ENCODE measurements around the gene PCDHB4.
"Not testable (repeated sequence)": the region's sequence is repeated elsewhere in the genome, so short reads cannot be mapped to it uniquely, and the experiment has no call there.

Gene PCDHB4

DNA sequence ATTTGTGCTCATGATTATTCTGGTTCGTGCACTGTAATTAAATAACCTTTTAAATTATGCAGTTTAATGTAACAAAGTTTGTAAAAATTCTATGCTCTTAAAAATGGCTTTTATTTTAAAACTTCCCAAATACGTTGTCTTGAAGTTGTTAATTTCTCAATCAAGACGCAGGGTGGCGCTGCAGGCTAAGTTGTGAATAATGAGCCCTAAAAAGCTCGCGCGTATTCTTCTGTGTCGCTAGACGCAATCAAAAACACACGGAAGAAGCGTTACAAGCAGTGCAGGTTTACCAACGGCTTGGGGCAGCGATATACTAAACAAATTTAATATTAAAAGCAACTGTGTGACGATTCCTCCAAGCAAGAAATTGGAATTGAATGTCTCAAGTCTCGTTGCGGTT lies at the start of gene PCDHB4:
Gene PCDHB4, plus strand, starts transcription at position 256 of the 400 bp plus-strand sequence. CDS start 181 bp downstream, outside the sequence.
- no peaks in the 10 kb centered on the region for H3K36me3 ChIP-seq (replicated peaks)
- DNase-seq (ENCODE audit: low spot score in 2 of 2), result no peak
- H3K9me3 ChIP-seq, result no peaks in the 10 kb centered on the region
- in situ Hi-C loops (cut with MboI; ENCODE audit: low sequenced_read_pairs), result no loop called here
- no peaks in the 10 kb centered on the region for H3K4me1 ChIP-seq
- H3K4me3 ChIP-seq, result no peak within 1 kb of the TSS
- H3K27me3 ChIP-seq (ENCODE audit: low read depth), result peaks cover 7% of the 10 kb centered on the region

DNA sequence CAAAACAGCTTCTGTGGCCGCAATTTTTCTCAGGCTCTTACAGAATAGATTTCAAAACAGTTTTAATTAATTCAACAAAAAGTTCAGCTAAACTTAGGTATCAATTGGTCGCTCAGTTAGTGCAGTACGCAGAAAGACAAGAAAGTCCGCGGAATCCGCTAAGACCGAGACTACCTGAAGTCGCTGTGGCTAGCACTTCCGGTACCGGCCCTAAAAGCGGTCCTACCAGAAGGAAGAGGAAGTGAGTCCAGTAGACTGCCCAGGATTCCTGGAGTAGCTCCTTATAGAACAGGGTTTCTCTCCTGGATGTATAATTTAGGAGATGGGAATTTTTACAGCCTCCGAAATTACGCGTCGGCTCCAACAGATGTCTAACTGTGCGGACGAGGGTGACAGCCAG lies 43.8 kb upstream of the PCDHB4 start:
- in situ Hi-C loops (cut with MboI; ENCODE audit: low sequenced_read_pairs), result no loop called here
- Histone ChIP-seq H3K9me3 (no peaks in the 10 kb centered on the region), H3K4me3 (no peak overlapping the region), H3K36me3 (replicated peaks) (no peaks in the 10 kb centered on the region), H3K27me3 (ENCODE audit: low read depth) (no peaks in the 10 kb centered on the region; the same call in 1 of the 2 replicates), H3K4me1 (no peaks in the 10 kb centered on the region)
- no peak for DNase-seq (ENCODE audit: low spot score in 2 of 2)

DNA sequence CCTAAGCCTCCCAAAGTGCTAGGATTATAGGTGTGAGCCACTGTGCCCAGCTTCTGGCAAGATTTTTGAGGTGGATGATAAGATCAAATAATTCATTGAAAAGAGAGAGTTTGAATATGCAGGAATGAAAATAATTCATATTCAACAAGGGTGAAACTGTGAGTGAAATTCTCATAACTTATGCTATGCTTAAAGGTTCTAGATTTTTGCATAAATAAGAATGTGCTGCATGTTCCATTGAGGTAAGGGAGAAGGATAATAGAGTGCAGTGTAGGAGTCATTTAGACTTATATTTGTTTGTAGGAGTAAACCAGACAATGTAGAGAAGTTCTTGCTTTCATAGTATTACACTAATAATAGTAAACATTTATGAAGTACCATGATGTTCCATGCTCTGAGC lies 39.4 kb upstream of the PCDHB4 start:
- in situ Hi-C loops (cut with MboI; ENCODE audit: low sequenced_read_pairs), result no loop called here
- no peak for DNase-seq (ENCODE audit: low spot score in 2 of 2)
- Histone ChIP-seq H3K4me3 (no peak overlapping the region), H3K36me3 (replicated peaks) (no peaks in the 10 kb centered on the region), H3K4me1 (no peaks in the 10 kb centered on the region), H3K27me3 (ENCODE audit: low read depth) (no peaks in the 10 kb centered on the region; the same call in none of the 2 replicates), H3K9me3 (no peaks in the 10 kb centered on the region)

DNA sequence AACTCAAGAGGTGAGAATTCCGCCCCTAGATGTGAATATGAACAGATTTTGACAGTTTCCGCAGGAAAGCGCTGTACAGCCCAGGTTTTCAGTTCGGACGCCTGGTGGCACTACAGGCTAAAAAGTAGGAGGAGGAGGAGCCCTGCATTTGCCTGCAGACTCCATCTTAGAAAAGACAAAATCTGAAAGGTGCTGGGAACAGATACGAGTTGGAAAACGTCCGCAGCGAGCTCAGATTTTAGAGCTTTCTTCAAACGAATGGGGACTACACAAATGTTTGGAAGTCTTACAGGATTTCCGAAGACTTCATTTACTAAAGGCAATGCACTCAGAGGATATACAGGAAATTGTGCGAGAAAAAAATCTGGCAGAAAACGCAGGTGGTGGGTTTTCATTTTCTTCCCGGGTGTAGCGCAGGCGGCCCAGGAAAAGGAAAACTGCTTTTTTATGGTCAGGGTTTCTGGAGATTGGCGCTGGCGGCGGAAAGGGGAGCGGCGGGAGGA lies 37.1 kb upstream of the PCDHB4 start:
- no peaks in the 10 kb centered on the region for H3K4me1 ChIP-seq
- no peak overlapping the region for H3K4me3 ChIP-seq
- in situ Hi-C loops (cut with MboI; ENCODE audit: low sequenced_read_pairs), result no loop called here
- no peaks in the 10 kb centered on the region for H3K36me3 ChIP-seq (replicated peaks)
- peaks cover 3% of the 10 kb centered on the region for H3K27me3 ChIP-seq (ENCODE audit: low read depth)
- H3K9me3 ChIP-seq, result no peaks in the 10 kb centered on the region
- peak in 1 of 2 experiments; percentile 41 for DNase-seq (ENCODE audit: low spot score in 2 of 2)

DNA sequence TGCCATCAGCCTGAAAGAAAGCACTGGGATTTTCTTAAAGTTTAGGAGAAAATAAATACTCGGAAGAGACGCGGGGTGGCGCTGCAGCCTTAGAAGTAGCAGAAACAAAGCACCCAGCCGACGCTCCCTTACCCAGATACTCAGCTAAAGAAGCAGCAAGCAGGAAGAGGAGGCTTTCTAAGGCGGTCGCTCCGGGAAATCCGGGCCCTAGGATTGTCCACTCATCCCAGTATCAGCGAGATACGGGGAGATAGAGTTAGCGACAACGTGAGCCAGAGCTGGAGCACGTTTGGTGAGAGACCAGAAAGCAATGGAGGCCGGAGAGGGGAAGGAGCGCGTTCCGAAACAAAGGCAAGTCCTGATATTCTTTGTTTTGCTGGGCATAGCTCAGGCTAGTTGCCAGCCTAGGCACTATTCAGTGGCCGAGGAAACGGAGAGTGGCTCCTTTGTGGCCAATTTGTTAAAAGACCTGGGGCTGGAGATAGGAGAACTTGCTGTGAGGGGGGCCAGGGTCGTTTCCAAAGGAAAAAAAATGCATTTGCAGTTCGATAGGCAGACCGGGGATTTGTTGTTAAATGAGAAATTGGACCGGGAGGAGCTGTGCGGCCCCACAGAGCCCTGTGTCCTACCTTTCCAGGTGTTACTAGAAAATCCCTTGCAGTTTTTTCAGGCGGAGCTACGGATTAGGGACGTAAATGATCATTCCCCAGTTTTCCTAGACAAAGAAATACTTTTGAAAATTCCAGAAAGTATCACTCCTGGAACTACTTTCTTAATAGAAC lies 26.9 kb upstream of the PCDHB4 start, which contains the start of gene PCDHB2:
Gene PCDHB2, plus strand, starts transcription at position 135 of the 782 bp plus-strand sequence. Its CDS starts 176 bp downstream, at position 311.
- no peaks in the 10 kb centered on the region for H3K4me1 ChIP-seq
- H3K36me3 ChIP-seq (replicated peaks), result no peaks in the 10 kb centered on the region
- DNase-seq (ENCODE audit: low spot score in 2 of 2), result peak; percentile 29 to 56
- in situ Hi-C loops (cut with MboI; ENCODE audit: low sequenced_read_pairs), result no loop called here
- H3K27me3 ChIP-seq (ENCODE audit: low read depth), result peaks cover 5% of the 10 kb centered on the region; the same call in 1 of the 2 replicates
- H3K9me3 ChIP-seq, result no peaks in the 10 kb centered on the region
- H3K4me3 ChIP-seq, result peak within 1 kb of the TSS; percentile 18

DNA sequence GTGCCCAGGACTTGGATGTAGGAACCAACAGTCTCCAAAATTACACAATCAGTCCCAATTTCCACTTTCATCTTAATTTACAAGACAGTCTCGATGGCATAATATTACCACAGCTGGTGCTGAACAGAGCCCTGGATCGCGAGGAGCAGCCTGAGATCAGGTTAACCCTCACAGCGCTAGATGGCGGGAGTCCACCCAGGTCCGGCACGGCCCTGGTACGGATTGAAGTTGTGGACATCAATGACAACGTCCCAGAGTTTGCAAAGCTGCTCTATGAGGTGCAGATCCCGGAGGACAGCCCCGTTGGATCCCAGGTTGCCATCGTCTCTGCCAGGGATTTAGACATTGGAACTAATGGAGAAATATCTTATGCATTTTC lies 26.4 kb upstream of the PCDHB4 start:
- Histone ChIP-seq H3K4me1 (no peaks in the 10 kb centered on the region), H3K27me3 (ENCODE audit: low read depth) (peaks cover 5% of the 10 kb centered on the region; the same call in 1 of the 2 replicates), H3K36me3 (replicated peaks) (no peaks in the 10 kb centered on the region), H3K9me3 (no peaks in the 10 kb centered on the region), H3K4me3 (no peak overlapping the region)
- in situ Hi-C loops (cut with MboI; ENCODE audit: low sequenced_read_pairs), result no loop called here
- DNase-seq (ENCODE audit: low spot score in 2 of 2), result no peak

DNA sequence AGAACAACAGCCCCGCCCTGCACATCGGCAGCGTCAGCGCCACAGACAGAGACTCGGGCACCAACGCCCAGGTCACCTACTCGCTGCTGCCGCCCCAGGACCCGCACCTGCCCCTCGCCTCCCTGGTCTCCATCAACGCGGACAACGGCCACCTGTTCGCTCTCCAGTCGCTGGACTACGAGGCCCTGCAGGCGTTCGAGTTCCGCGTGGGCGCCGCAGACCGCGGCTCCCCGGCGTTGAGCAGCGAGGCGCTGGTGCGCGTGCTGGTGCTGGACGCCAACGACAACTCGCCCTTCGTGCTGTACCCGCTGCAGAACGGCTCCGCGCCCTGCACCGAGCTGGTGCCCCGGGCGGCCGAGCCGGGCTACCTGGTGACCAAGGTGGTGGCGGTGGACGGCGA lies 25.4 kb upstream of the PCDHB4 start:
- H3K36me3 ChIP-seq (replicated peaks); H3K4me1 ChIP-seq; H3K4me3 ChIP-seq; DNase-seq (ENCODE audit: low spot score in 2 of 2); H3K9me3 ChIP-seq; in situ Hi-C loops (cut with MboI; ENCODE audit: low sequenced_read_pairs); H3K27me3 ChIP-seq (ENCODE audit: low read depth): not testable (repeated sequence)

DNA sequence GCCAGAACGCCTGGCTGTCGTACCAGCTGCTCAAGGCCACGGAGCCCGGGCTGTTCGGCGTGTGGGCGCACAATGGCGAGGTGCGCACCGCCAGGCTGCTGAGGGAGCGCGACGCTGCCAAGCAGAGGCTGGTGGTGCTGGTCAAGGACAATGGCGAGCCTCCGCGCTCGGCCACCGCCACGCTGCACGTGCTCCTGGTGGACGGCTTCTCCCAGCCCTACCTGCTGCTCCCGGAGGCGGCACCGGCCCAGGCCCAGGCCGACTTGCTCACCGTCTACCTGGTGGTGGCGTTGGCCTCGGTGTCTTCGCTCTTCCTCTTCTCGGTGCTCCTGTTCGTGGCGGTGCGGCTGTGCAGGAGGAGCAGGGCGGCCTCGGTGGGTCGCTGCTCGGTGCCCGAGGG lies 25.0 kb upstream of the PCDHB4 start:
- in situ Hi-C loops (cut with MboI; ENCODE audit: low sequenced_read_pairs); H3K27me3 ChIP-seq (ENCODE audit: low read depth); H3K9me3 ChIP-seq; H3K36me3 ChIP-seq (replicated peaks); H3K4me1 ChIP-seq; DNase-seq (ENCODE audit: low spot score in 2 of 2); H3K4me3 ChIP-seq: not testable (repeated sequence)

DNA sequence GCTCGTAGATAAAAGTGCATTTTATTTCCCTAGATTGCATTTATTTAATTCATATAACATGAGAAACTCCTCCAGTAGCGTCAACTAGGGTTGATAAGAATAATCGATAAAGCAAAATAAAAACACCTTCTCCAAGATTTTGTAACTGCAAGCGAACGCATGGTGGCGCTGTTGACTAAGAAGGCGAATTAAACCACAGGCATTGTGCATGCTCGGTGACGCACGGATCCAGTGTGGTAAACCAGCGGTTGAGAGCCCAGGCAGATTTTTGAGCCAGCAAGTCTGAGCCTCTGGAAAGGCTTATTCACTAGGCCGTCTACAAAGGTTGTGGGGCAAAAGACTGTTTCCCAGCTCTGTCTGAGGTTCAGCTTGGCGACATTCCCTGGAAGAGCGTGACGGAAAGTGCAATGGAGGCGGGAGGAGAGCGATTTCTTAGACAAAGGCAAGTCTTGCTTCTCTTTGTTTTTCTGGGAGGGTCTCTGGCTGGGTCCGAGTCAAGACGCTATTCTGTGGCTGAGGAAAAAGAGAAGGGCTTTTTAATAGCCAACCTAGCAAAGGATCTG lies 21.3 kb upstream of the PCDHB4 start, which contains the start of gene PCDHB3:
Gene PCDHB3, plus strand, starts transcription at position 231 of the 563 bp plus-strand sequence. Its CDS starts 177 bp downstream, at position 408.
- in situ Hi-C loops (cut with MboI; ENCODE audit: low sequenced_read_pairs), result no loop called here
- Histone ChIP-seq H3K4me3 (peak within 1 kb of the TSS; percentile 12), H3K4me1 (no peaks in the 10 kb centered on the region), H3K36me3 (replicated peaks) (no peaks in the 10 kb centered on the region), H3K27me3 (ENCODE audit: low read depth) (0 out of 2 replicates have a peak, but pooled peaks cover 2% of the 10 kb centered on the region), H3K9me3 (no peaks in the 10 kb centered on the region)
- DNase-seq (ENCODE audit: low spot score in 2 of 2), result peak; percentile 71 to 86

DNA sequence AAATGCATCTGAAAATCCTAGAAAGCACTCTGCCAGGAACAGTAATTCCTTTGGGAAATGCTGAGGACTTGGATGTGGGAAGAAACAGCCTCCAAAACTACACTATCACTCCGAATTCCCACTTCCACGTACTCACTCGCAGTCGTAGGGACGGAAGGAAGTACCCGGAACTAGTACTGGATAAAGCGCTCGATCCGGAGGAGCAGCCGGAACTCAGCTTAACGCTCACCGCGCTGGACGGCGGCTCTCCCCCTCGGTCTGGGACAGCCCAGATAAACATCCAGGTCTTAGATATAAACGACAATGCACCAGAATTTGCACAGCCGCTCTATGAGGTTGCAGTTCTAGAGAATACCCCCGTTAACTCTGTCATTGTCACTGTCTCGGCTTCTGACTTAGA lies 20.6 kb upstream of the PCDHB4 start:
- Histone ChIP-seq H3K27me3 (ENCODE audit: low read depth) (0 out of 2 replicates have a peak, but pooled peaks cover 2% of the 10 kb centered on the region), H3K9me3 (no peaks in the 10 kb centered on the region), H3K4me3 (no peak overlapping the region), H3K4me1 (no peaks in the 10 kb centered on the region), H3K36me3 (replicated peaks) (no peaks in the 10 kb centered on the region)
- in situ Hi-C loops (cut with MboI; ENCODE audit: low sequenced_read_pairs), result no loop called here
- DNase-seq (ENCODE audit: low spot score in 2 of 2), result no peak

DNA sequence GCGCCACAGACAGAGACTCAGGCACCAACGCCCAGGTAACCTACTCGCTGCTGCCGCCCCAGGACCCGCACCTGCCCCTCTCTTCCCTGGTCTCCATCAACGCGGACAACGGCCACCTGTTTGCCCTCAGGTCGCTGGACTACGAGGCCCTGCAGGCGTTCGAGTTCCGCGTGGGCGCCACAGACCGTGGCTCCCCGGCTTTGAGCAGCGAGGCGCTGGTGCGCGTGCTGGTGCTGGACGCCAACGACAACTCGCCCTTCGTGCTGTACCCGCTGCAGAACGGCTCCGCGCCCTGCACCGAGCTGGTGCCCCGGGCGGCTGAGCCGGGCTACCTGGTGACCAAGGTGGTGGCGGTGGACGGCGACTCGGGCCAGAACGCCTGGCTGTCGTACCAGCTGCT lies 19.5 kb upstream of the PCDHB4 start:
- H3K4me1 ChIP-seq; DNase-seq (ENCODE audit: low spot score in 2 of 2); H3K36me3 ChIP-seq (replicated peaks); H3K4me3 ChIP-seq; H3K27me3 ChIP-seq (ENCODE audit: low read depth); in situ Hi-C loops (cut with MboI; ENCODE audit: low sequenced_read_pairs); H3K9me3 ChIP-seq: not testable (repeated sequence)

DNA sequence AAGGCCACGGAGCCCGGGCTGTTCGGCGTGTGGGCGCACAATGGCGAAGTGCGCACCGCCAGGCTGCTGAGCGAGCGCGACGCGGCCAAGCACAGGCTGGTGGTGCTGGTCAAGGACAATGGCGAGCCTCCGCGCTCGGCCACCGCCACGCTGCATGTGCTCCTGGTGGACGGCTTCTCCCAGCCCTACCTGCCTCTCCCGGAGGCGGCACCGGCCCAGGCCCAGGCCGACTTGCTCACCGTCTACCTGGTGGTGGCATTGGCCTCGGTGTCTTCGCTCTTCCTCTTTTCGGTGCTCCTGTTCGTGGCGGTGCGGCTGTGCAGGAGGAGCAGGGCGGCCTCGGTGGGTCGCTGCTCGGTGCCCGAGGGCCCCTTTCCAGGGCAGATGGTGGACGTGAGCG lies 19.1 kb upstream of the PCDHB4 start:
- H3K27me3 ChIP-seq (ENCODE audit: low read depth); H3K9me3 ChIP-seq; in situ Hi-C loops (cut with MboI; ENCODE audit: low sequenced_read_pairs); DNase-seq (ENCODE audit: low spot score in 2 of 2); H3K4me1 ChIP-seq; H3K4me3 ChIP-seq; H3K36me3 ChIP-seq (replicated peaks): not testable (repeated sequence)

DNA sequence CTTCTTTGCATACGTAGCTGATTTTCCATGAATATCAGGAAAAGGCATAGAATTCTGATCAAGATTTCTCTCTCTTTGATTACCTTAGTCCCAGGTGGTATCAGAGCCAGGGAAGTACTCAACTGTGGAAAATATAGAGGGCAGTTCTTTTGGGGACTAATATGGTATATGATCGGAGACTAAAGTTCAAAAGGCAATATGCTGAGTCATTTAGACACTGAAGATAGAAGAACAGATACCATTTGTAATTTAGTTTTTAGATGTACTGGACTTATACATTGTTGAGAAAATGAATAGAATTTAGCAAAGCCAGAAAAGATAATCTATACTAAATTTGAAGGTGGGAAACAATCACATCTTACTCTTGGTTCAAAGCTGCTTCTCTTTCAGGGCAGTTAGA lies 16.3 kb upstream of the PCDHB4 start:
- no peak for DNase-seq (ENCODE audit: low spot score in 2 of 2)
- Histone ChIP-seq H3K36me3 (replicated peaks) (no peaks in the 10 kb centered on the region), H3K4me3 (no peak overlapping the region), H3K9me3 (no peaks in the 10 kb centered on the region), H3K4me1 (no peaks in the 10 kb centered on the region), H3K27me3 (ENCODE audit: low read depth) (no peaks in the 10 kb centered on the region)
- in situ Hi-C loops (cut with MboI; ENCODE audit: low sequenced_read_pairs), result no loop called here

DNA sequence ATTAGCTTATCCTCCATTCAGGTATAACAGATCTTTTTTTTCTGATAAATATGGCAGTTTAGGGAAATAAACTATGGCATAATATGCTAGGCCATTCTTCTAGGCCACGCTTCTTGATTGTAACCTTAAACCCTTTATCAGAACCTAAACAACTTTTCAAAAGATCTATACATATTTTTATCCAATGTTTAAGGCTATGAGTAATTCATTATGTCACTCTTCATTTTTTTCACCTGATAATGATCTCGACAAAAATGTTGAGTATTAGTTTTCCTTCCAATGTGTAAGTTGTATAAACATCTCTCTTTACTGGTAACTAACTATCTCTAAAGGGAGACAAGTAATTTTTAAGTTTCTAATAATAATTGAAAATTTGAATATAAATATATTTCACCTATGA lies 2.4 kb upstream of the PCDHB4 start:
- Histone ChIP-seq H3K4me3 (no peak overlapping the region), H3K27me3 (ENCODE audit: low read depth) (no peaks in the 10 kb centered on the region), H3K36me3 (replicated peaks) (no peaks in the 10 kb centered on the region), H3K4me1 (no peaks in the 10 kb centered on the region), H3K9me3 (no peaks in the 10 kb centered on the region)
- in situ Hi-C loops (cut with MboI; ENCODE audit: low sequenced_read_pairs), result no loop called here
- DNase-seq (ENCODE audit: low spot score in 2 of 2), result no peak

All from HAP-1 (cell line).